K562 (cell line): Measurements from ENCODE around the gene MYO16.

Experiments
- HNRNPUL1 ChIP-seq: fragments of 200-400 bp; formaldehyde crosslinking; IDR thresholded peaks from 2 replicates; pipeline ENCODE4 v1.6.1; 2017; ENCODE audit warnings: low read length
- ILK ChIP-seq: fragments of 450-650 bp; IDR thresholded peaks from 2 replicates; pipeline ENCODE4 v1.6.1; 2016; ENCODE audit warnings: missing genetic modification characterization, low read depth, mild to moderate bottlenecking, missing compliant biosample characterization, moderate library complexity, borderline replicate concordance
- PRPF4 ChIP-seq: fragments of 200-400 bp; formaldehyde crosslinking; IDR thresholded peaks from one replicate; pipeline ENCODE4 v1.6.1; 2017; ENCODE audit warnings: low read length, low read depth, mild to moderate bottlenecking; ENCODE audit not compliant: insufficient read depth, poor library complexity, severe bottlenecking
- RBM17 ChIP-seq: fragments of 200-400 bp; formaldehyde crosslinking; IDR thresholded peaks from 2 replicates; pipeline ENCODE4 v1.6.1; 2017; ENCODE audit warnings: low read depth, mild to moderate bottlenecking, low read length, borderline replicate concordance
- TF ChIP-seq, protein P1 (sequence below): sonication (generic); formaldehyde crosslinking; IDR thresholded peaks from 2 replicates; pipeline ENCODE4 v1.8.0; 2023; ENCODE audit warnings: mild to moderate bottlenecking, missing genetic modification reagents
- TF ChIP-seq, protein P2 (sequence below), 3 experiments: IDR thresholded peaks in 2 of 3; conservative IDR thresholded peaks in 1 of 3; 2 replicates each; pipeline ENCODE4 v1.5.1; 2011 to 2012; ENCODE audit warnings: low read length in 3 of 3, mild to moderate bottlenecking in 3 of 3, control low read depth in 2 of 3, improper control_type of control experiment in 1 of 3, inconsistent platforms in 1 of 3, low read depth in 1 of 3, mixed read lengths in 1 of 3, moderate library complexity in 1 of 3; ENCODE audit not compliant: insufficient read depth in 2 of 3

DNA sequence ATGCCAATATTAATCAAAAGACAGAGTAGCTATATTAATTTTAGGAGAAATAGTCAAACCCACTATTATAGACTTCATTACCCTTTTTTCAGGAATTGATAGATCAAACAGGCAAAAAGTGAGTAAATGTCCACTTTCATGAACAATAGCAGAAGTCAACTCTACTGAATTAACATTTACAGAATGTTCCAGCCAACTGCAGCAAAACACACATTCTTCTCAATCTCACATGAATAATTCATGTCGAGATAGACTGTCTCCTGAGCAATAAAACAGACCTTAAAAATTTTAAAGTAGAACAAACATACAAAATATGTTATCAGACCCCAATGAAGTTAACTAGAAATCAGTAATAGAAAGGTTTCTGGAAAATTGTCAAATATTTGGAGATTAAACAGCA lies 118.4 kb downstream of the MYO16 start:
- TF ChIP-seq, protein P1, sequence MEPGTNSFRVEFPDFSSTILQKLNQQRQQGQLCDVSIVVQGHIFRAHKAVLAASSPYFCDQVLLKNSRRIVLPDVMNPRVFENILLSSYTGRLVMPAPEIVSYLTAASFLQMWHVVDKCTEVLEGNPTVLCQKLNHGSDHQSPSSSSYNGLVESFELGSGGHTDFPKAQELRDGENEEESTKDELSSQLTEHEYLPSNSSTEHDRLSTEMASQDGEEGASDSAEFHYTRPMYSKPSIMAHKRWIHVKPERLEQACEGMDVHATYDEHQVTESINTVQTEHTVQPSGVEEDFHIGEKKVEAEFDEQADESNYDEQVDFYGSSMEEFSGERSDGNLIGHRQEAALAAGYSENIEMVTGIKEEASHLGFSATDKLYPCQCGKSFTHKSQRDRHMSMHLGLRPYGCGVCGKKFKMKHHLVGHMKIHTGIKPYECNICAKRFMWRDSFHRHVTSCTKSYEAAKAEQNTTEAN (CRISPR knock-in tag): no peak
- TF ChIP-seq, protein P2, sequence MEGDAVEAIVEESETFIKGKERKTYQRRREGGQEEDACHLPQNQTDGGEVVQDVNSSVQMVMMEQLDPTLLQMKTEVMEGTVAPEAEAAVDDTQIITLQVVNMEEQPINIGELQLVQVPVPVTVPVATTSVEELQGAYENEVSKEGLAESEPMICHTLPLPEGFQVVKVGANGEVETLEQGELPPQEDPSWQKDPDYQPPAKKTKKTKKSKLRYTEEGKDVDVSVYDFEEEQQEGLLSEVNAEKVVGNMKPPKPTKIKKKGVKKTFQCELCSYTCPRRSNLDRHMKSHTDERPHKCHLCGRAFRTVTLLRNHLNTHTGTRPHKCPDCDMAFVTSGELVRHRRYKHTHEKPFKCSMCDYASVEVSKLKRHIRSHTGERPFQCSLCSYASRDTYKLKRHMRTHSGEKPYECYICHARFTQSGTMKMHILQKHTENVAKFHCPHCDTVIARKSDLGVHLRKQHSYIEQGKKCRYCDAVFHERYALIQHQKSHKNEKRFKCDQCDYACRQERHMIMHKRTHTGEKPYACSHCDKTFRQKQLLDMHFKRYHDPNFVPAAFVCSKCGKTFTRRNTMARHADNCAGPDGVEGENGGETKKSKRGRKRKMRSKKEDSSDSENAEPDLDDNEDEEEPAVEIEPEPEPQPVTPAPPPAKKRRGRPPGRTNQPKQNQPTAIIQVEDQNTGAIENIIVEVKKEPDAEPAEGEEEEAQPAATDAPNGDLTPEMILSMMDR (IDR thresholded peaks at IDR 0.05 in 2 of 3, conservative IDR thresholded peaks at IDR 0.05 in 1 of 3; ENCODE audit: insufficient read depth in 2 of 3, low read depth in 1 of 3, low read length in 3 of 3): no peak
- TF ChIP-seq PRPF4 (no peak), ILK (tag) (no peak), HNRNPUL1 (no peak), RBM17 (no peak)
